Neural progenitor cell (in vitro differentiated cells): ENCODE measurements around the gene MUC6.

ENCODE experiments used
- CTCF ChIP-seq: fragments of 200-600 bp; sonication (generic); IDR thresholded peaks from 2 replicates; pipeline ENCODE4 v1.5.1; 2017; ENCODE audit warnings: antibody characterized with exemption, mild to moderate bottlenecking
- EZH2phosphoT487 ChIP-seq: fragments of 200-600 bp; sonication (generic); IDR thresholded peaks from 2 replicates; pipeline ENCODE4 v1.6.1; 2017; ENCODE audit warnings: antibody characterized with exemption

GRCh38 chr11:967995-968751 lies 68.3 kb downstream of the MUC6 start:
- TF ChIP-seq CTCF (no peak), EZH2phosphoT487 (no peak)
